Gastroesophageal sphincter (tissue), 3 donors: Measurements from ENCODE around the gene IFIT3.

Experiments used
- POLR2A ChIP-seq, 2 donors: fragments of 450-650 bp; IDR thresholded peaks; one replicate each; pipeline ENCODE4 v1.6.1; 2017; ENCODE audit warnings: antibody characterized with exemption in 2 of 2, mild to moderate bottlenecking in 2 of 2, moderate library complexity in 1 of 2
- TF ChIP-seq, protein P1 (sequence below), 4 experiments: fragments of 200-600 bp in 2 of 4; fragments of 450-650 bp in 2 of 4; sonication (generic) in 1 of 4; IDR thresholded peaks; one replicate each; pipeline ENCODE4 v1.5.1; 2017 to 2019; ENCODE audit warnings: antibody characterized with exemption in 4 of 4, mild to moderate bottlenecking in 2 of 4, moderate library complexity in 2 of 4

DNA sequence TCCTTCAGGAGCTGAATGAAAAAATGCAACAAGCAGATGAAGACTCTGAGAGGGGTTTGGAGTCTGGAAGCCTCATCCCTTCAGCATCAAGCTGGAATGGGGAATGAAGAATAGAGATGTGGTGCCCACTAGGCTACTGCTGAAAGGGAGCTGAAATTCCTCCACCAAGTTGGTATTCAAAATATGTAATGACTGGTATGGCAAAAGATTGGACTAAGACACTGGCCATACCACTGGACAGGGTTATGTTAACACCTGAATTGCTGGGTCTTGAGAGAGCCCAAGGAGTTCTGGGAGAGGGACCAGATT lies 20.6 kb upstream of the IFIT3 start:
- TF ChIP-seq POLR2A (IDR thresholded peaks at IDR 0.05): no peak
- TF ChIP-seq, protein P1, sequence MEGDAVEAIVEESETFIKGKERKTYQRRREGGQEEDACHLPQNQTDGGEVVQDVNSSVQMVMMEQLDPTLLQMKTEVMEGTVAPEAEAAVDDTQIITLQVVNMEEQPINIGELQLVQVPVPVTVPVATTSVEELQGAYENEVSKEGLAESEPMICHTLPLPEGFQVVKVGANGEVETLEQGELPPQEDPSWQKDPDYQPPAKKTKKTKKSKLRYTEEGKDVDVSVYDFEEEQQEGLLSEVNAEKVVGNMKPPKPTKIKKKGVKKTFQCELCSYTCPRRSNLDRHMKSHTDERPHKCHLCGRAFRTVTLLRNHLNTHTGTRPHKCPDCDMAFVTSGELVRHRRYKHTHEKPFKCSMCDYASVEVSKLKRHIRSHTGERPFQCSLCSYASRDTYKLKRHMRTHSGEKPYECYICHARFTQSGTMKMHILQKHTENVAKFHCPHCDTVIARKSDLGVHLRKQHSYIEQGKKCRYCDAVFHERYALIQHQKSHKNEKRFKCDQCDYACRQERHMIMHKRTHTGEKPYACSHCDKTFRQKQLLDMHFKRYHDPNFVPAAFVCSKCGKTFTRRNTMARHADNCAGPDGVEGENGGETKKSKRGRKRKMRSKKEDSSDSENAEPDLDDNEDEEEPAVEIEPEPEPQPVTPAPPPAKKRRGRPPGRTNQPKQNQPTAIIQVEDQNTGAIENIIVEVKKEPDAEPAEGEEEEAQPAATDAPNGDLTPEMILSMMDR (IDR thresholded peaks at IDR 0.05): no peak
